Keratinocyte (primary cell): ENCODE measurements around the gene PITPNM3. TPM values are rescaled to one million over a fixed set of nuclear protein-coding genes. Genes with fewer than 3 reads are reported as not detected.

Source experiments
- DNase-seq: peaks from one replicate; pipeline ENCODE4 v3.0.0-alpha.2; 2011; ENCODE audit warnings: low read depth, missing footprints, low spot score
- FAIRE-seq: peaks from 2 replicates; lab custom pipeline; 2011; peaks lifted over from hg19 to GRCh38; lab: Jason Lieb, UNC
- H2AFZ ChIP-seq: 2 replicates; pipeline ENCODE4 v1.6.0; 2012; ENCODE audit warnings: low read length, control low read depth, inconsistent platforms; ENCODE audit not compliant: control insufficient read depth
- H3K27ac ChIP-seq: 2 replicates; pipeline ENCODE4 v1.5.1; 2011; ENCODE audit warnings: low read length; ENCODE audit not compliant: control insufficient read depth, insufficient read depth
- H3K27me3 ChIP-seq: 3 replicates; pipeline ENCODE4 v1.6.0; 2011; ENCODE audit warnings: low read length; ENCODE audit not compliant: control insufficient read depth, insufficient read depth; ENCODE audit errors: extremely low read depth
- H3K36me3 ChIP-seq, 2 experiments: 2 replicates in 1 of 2; 3 replicates in 1 of 2; pipeline ENCODE4 v1.5.1; 2011; ENCODE audit warnings: low read length in 2 of 2, mild to moderate bottlenecking in 1 of 2; ENCODE audit not compliant: control insufficient read depth in 2 of 2, insufficient read depth in 2 of 2; ENCODE audit errors: extremely low read depth in 1 of 2
- H3K4me1 ChIP-seq: 3 replicates; pipeline ENCODE4 v1.5.1; 2011; ENCODE audit warnings: low read length; ENCODE audit not compliant: control insufficient read depth, insufficient read depth; ENCODE audit errors: extremely low read depth
- H3K4me2 ChIP-seq: 3 replicates; pipeline ENCODE4 v1.6.0; 2011; ENCODE audit warnings: low read depth, low read length; ENCODE audit not compliant: control insufficient read depth, insufficient read depth; ENCODE audit errors: extremely low read depth
- H3K4me3 ChIP-seq, 3 experiments: fragments of 200-600 bp in 1 of 3; sonication (generic) in 1 of 3; 2 replicates in 2 of 3; 3 replicates in 1 of 3; pipeline ENCODE4 v1.5.1; 2011 to 2016; ENCODE audit warnings: low read length in 3 of 3, mild to moderate bottlenecking in 3 of 3, control low read depth in 2 of 3, inconsistent platforms in 1 of 3, low read depth in 1 of 3, mixed read lengths in 1 of 3, mixed run types in 1 of 3, moderate library complexity in 1 of 3; ENCODE audit not compliant: control insufficient read depth in 2 of 3, insufficient read depth in 2 of 3; ENCODE audit errors: extremely low read depth in 1 of 3
- H3K79me2 ChIP-seq: 2 replicates; pipeline ENCODE4 v1.6.0; 2012; ENCODE audit warnings: low read length; ENCODE audit not compliant: control insufficient read depth, insufficient read depth
- H3K9ac ChIP-seq: 3 replicates; pipeline ENCODE4 v1.6.0; 2011; ENCODE audit warnings: low read length; ENCODE audit not compliant: control insufficient read depth, insufficient read depth; ENCODE audit errors: extremely low read depth
- H3K9me1 ChIP-seq: 3 replicates; pipeline ENCODE4 v1.6.0; 2011; ENCODE audit warnings: low read length; ENCODE audit not compliant: control insufficient read depth, insufficient read depth; ENCODE audit errors: extremely low read depth
- H3K9me3 ChIP-seq: 2 replicates; pipeline ENCODE4 v1.5.1; 2012; ENCODE audit warnings: low read depth, low read length; ENCODE audit not compliant: control insufficient read depth
- H4K20me1 ChIP-seq: 3 replicates; pipeline ENCODE4 v1.6.0; 2011; ENCODE audit warnings: low read length; ENCODE audit not compliant: control insufficient read depth, insufficient read depth; ENCODE audit errors: extremely low read depth
- EZH2 ChIP-seq: IDR thresholded peaks from one replicate; pipeline ENCODE4 v1.6.1; 2012; ENCODE audit warnings: inconsistent platforms, mild to moderate bottlenecking, low read length, moderate library complexity
- dilution Hi-C: fragments of 300-500 bp; cut with MboI; formaldehyde crosslinking; loops from one replicate; pipeline ENCODE4 v1.7.0; 2020; ENCODE audit warnings: low sequenced_read_pairs; ENCODE audit not compliant: extremely low pct_ligation_motif_present
- polyA plus RNA-seq, 5 experiments: library from polyadenylated mRNA; depleted of rRNA in 3 of 5; stranded (reverse) in 3 of 5; stranded (forward) in 1 of 5; unstranded in 1 of 5; fragments of >200 nt; gene quantifications; 1 replicate in 1 of 5; 2 replicates in 3 of 5; 3 replicates in 1 of 5; pipeline versions ENCODE4 v1.2.1 to v1.2.3, GENCODE V29; 2011 to 2012; ENCODE audit warnings: missing spikeins in 2 of 5, low read depth in 1 of 5, low replicate concordance in 1 of 5
- TF ChIP-seq, protein P1 (sequence below), 3 experiments: IDR thresholded peaks in 1 of 3; conservative IDR thresholded peaks in 1 of 3; optimal IDR thresholded peaks in 1 of 3; 2 replicates in 2 of 3; 3 replicates in 1 of 3; pipeline versions ENCODE3 to v1.5.1; 2011; ENCODE audit warnings: low read length in 3 of 3, mild to moderate bottlenecking in 3 of 3, moderate library complexity in 2 of 3, control low read depth in 1 of 3, inconsistent platforms in 1 of 3; ENCODE audit not compliant: insufficient read depth in 2 of 3; ENCODE audit errors: extremely low read depth in 1 of 3

Gene PITPNM3
- polyA plus RNA-seq, 1 donor (not counting 4 experiments of a cell fraction or from before 2014, with no cell fraction given) = 7.7 TPM

DNA sequence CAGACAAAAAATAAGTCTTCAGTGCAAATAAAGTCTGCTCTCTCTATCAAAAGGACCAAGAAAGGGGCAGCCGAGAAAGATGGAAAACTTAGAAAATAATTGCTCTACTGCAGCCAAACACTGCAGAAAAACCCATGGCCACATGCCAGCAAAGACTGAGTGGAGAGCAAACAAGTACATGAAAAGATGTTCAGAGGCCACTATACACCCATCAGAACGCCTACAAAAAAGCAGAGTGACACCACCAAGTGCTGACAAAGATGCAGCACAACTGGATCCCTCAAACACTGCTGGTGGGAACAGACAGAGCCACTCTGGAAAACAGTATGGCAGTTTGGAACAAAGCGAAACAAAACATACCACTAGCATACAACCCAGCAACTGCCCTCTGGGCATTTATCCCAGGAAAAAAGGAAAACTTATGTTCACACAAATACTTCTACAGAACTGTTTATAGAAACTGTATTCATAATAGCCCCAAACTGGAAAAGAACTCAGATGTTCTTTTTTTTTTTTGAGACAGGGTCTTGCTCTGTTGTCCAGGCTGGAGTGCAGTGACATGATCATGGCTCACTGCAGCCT is 47.5 kb upstream of the PITPNM3 start:
- no peak for DNase-seq
- FAIRE-seq = no peak
- H3K9me1 ChIP-seq = no peaks in the 10 kb centered on the region
- H3K27ac ChIP-seq = no peak overlapping the region
- dilution Hi-C loops = no loop called here
- no peaks in the 10 kb centered on the region for H3K9me3 ChIP-seq
- H3K36me3 ChIP-seq = peaks cover 16 to 39% of the 10 kb centered on the region in 2 experiments
- no peak overlapping the region for H2AFZ ChIP-seq
- no peaks in the 10 kb centered on the region for H3K79me2 ChIP-seq
- H3K4me1 ChIP-seq = peaks cover 8% of the 10 kb centered on the region
- no peaks in the 10 kb centered on the region for H4K20me1 ChIP-seq
- no peak overlapping the region for H3K4me3 ChIP-seq
- no peak overlapping the region for H3K9ac ChIP-seq
- no peak overlapping the region for H3K4me2 ChIP-seq
- H3K27me3 ChIP-seq = no peaks in the 10 kb centered on the region
- TF ChIP-seq EZH2 = no peak
- TF ChIP-seq, protein P1, sequence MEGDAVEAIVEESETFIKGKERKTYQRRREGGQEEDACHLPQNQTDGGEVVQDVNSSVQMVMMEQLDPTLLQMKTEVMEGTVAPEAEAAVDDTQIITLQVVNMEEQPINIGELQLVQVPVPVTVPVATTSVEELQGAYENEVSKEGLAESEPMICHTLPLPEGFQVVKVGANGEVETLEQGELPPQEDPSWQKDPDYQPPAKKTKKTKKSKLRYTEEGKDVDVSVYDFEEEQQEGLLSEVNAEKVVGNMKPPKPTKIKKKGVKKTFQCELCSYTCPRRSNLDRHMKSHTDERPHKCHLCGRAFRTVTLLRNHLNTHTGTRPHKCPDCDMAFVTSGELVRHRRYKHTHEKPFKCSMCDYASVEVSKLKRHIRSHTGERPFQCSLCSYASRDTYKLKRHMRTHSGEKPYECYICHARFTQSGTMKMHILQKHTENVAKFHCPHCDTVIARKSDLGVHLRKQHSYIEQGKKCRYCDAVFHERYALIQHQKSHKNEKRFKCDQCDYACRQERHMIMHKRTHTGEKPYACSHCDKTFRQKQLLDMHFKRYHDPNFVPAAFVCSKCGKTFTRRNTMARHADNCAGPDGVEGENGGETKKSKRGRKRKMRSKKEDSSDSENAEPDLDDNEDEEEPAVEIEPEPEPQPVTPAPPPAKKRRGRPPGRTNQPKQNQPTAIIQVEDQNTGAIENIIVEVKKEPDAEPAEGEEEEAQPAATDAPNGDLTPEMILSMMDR (optimal IDR thresholded peaks at IDR 0.05 in 1 of 3, IDR thresholded peaks at IDR 0.05 in 1 of 3, conservative IDR thresholded peaks at IDR 0.05 in 1 of 3; ENCODE audit: extremely low read depth in 1 of 3, insufficient read depth in 2 of 3, low read length in 3 of 3) = no peak

DNA sequence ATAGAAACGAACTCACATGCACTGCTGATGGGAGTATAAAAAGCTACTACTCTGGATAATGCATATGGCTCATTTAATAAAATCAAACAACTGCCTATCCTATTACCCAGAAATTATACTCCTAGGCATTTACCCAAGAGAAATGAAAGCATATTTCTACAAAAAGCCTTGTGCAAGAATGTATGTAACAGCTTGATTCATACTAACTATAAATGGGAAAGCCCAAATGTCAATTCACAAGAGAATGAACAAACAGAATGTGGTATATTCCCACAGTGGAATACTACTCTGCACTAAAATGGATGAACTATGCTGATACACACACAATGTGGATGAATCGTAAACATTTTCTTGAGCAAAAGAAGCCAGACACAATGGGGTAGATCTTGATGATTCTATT is 45.8 kb upstream of the PITPNM3 start:
- Histone ChIP-seq H3K4me1 (no peaks in the 10 kb centered on the region), H2AFZ (no peak overlapping the region), H3K27ac (no peak overlapping the region), H3K9ac (no peak overlapping the region), H4K20me1 (no peaks in the 10 kb centered on the region), H3K9me3 (no peaks in the 10 kb centered on the region), H3K79me2 (no peaks in the 10 kb centered on the region), H3K4me2 (no peak overlapping the region), H3K9me1 (no peaks in the 10 kb centered on the region), H3K4me3 (no peak overlapping the region), H3K27me3 (no peaks in the 10 kb centered on the region), H3K36me3 (peaks cover 15 to 38% of the 10 kb centered on the region in 2 experiments)
- DNase-seq = no peak
- dilution Hi-C loops = no loop called here
- FAIRE-seq = peak; percentile 57
- no peak for TF ChIP-seq EZH2
- TF ChIP-seq, protein P1 (optimal IDR thresholded peaks at IDR 0.05 in 1 of 3, IDR thresholded peaks at IDR 0.05 in 1 of 3, conservative IDR thresholded peaks at IDR 0.05 in 1 of 3; ENCODE audit: extremely low read depth in 1 of 3, insufficient read depth in 2 of 3, low read length in 3 of 3) = no peak
